ELR (cell line): ENCODE measurements around the gene LGALS9B.
A peak's percentile ranks its signal among the peaks of the same experiment; 100 is the strongest.
"Not testable (repeated sequence)": the region's sequence is repeated elsewhere in the genome, so short reads cannot be mapped to it uniquely, and the experiment has no call there.

Experiments
- DNase-seq: peaks from one replicate; pipeline ENCODE4 v3.0.0-alpha.2; 2015; ENCODE audit warnings: low read depth

Gene LGALS9B

DNA sequence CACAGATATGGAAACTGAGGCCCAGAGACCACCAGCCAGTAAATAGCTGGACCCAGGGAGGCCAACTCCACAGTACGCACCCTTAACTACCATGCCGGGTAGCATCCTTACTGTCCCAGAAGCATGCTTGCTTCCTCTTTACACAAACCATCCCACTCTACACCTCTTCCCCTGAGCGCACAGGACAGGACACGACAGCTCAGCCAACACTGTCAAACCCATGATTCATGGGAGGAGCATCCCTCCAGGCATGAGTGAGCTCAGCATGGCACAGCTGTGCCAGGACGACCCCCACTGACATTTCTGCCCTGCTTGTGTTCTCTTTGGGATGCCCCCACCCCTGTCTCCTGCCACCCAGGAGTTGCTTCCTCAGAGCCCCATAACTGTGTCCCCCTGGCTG lies 340 bp downstream of the LGALS9B start:
- DNase-seq, result peak; percentile 3

DNA sequence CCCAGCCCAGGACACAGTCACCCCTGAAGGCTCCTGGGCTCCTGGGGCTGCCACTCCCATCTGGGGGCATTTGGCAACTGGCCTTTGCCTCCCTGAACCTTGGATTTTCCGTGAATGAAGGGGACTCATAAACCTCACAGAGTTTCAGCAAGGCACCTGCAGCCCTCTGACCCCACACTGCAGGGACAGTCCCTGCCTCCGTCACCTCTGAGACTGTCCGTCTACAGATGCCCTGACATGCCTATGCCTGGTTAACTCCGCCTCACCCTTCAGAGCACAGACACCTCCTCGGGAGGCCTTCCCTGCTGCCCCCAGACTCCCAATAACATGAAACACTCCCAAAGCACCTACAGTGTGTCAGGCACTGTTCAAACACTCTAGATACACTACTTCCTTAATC lies 786 bp downstream of the LGALS9B start:
- not testable (repeated sequence) for DNase-seq

DNA sequence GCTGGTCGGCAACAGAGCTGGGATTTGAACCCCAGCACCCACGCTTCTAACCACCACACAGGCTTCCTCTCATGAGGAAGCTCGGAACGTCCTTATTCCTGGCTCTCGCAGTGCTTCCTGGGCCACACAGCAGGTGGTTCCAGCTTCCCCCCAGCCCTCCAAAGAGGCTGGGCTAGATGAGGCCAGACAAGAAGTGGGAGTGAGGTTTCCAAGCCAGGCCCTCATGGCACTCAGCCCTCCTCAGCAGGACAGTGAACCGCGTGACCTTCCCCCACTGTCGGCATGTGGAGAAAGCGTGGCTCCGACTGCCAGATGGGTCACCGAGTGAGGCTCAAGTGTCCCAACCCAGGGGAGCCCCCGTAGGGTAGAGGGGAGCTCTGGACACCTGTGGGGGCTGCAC lies 1.8 kb downstream of the LGALS9B start:
- DNase-seq, result not testable (repeated sequence)

DNA sequence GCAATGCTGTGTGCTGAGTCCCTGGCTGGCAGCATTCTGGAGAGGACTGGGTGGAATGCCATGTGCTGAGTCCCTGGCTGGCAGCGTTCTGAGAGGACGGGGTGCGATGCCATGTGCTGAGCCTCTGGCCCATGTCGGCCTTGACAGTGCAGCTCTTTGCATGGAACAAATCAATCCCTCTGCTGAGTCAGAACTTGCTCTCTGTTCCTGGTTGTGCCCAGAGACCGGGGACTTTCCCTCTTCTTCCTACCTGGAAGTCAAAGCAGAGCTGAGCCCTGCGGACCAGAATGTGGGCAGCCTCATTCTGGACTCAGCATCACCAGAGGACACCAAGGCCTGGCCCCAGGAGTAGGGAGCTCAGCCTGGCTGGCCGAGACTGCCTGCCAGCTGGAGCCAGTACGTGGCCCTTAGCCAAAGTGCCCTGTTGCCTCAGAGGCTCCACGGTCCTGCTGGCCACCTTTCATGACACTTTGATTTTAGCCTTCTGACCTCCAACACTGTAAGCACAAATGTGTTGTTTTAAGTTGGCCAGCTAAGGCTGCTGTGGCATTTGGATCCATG lies 2.4 kb downstream of the LGALS9B start:
- DNase-seq, result not testable (repeated sequence)

DNA sequence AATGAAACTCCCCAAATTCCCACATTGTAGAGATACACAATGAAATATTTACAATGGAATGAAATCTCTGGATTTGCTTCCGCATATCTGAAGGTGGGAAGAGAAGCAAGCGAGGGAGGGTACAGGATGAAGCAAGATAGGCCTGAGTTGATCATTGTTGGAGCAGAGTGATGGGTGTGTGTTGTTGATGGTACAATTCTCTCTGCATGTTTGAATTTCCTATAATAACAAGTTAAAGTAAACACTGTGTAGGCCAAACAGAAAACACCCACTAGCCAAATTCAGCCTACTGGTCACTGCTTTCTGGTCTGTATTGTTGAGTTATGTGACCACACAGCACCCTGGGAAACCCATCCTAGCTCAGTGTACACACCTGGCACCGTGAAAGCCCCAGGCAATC lies 5.2 kb downstream of the LGALS9B start:
- not testable (repeated sequence) for DNase-seq

DNA sequence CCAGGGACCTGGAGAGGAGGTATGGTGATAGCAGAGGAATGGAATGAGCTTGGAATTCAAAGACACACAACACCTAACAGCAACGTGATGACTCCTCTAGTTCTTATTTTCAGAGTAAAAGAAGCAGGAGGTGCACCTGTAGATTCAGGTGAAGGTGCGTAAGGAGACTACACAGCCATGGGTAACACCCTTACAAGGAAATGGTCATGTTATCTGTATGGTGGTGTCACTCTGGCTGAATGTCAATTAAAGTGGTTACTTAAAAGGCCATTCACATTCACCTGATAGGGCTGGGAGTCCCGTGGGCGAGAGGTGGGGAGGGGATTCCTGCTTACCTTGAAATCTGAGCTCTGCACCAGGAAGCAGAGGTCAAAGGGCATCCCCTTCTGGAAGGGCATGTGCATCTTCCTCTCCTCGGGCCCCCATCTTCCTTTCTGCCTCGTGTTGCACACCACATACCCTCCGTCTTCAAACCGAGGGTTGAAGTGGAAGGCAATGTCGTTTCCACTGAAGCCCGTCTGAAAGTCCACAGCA lies 9.4 kb downstream of the LGALS9B start:
- DNase-seq, result not testable (repeated sequence)

DNA sequence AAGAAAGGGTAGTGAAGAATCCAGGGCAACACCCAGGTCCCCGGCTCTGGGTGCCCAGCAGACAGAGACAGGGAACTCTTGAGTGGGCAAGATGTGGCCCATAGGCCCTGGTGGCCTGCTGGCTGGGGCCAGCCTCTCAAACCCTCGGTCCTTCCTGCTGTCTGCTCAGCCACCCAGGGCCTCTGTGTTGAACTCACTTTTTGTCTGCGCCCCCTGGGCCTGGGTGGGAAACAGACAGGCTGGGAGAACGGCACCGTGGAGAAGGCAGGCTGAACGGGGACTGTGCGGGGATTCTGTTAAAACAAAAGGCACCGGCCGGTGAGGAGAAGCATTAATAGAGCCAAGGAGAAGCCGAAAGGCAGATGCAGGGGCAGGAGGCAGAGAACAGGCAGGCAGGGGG lies 12.2 kb downstream of the LGALS9B start:
- DNase-seq, result not testable (repeated sequence)

DNA sequence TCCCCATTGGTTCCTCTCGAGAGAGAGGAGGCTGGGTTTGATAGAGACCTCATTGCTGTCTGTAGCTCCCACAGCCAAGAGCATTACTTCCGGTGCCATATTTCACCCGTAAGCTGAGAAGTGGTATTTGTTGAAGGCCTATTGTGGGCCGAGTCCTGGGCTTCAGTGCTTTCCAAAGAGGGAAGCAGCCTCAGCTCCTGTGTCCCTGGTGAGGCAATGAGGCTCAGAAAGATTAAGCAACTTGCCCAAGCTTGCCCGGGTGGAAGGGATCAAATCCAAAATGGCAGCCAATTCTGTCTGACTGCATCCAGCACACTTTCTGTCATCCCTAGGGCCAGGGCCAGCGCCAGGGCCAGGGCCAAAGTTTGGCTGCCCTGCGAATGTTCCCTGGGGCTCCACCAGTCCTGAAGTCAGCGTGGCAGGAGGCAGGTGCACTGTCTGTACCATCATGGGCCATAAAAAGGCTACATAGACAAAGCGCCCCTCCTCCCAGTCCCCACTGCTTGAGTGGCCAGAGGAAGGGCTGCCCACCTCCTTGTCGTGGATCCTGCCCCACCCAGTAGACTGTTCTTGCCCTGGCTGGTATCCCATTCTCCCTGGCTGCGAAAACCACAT lies 13.4 kb downstream of the LGALS9B start:
- not testable (repeated sequence) for DNase-seq

DNA sequence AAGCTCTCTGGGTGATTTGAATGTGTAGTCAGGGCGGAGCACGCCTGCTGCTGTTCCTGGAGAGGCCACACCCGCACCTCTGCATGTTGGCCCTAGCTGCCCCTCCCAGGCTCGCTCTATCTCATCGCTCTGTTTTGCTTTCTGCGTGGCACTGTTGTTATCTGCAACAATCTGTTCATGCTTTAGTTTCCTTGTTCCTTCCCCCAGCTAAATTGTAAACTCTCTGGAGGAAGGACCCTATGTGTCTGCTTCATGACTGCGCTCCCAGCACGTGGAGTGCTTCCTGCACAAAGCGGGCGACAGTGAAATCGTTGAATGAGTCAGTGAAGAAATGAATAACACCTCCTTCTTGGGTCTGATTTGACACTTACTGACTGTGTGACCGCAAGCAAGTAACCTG lies 16.5 kb downstream of the LGALS9B start:
- DNase-seq, result not testable (repeated sequence)

DNA sequence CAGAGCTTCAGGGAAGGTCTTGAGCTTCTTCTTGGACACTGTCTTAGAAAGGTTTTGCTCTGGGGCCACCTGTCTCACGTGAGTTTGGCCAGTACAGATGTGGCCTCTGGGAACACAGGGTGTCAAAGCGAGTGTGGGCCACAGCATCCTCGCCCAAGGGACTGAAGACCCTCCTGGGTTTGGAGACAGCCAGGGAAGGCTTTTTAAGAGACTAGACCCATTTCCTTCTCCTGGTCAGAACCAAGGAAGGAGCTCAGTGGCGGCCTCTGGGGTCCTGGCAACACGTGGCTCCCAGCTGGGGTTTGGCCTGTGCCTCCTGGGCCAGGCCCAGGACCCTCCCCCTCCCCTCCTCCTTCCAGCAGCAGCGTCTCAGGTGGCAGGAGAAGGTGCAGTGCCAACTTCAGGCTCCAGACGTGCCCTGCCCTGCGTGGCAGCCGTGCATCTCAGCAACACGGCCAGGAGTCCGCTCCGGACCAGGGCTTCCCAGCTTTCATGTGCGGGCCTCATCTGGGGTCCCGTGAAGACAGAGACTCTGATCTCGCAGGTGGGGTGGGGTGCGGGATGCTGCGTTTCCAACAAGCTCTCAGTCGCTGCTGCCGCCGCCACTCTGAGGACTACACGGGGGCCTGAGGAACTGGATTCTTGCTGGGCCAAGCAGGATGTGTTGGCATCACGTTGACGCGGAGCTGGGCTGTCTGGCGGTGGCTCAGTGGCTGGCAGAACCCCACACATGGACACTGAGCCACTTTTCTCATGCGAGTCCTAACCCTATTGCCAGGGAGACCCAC lies 19.6 kb downstream of the LGALS9B start:
- DNase-seq, result not testable (repeated sequence)

DNA sequence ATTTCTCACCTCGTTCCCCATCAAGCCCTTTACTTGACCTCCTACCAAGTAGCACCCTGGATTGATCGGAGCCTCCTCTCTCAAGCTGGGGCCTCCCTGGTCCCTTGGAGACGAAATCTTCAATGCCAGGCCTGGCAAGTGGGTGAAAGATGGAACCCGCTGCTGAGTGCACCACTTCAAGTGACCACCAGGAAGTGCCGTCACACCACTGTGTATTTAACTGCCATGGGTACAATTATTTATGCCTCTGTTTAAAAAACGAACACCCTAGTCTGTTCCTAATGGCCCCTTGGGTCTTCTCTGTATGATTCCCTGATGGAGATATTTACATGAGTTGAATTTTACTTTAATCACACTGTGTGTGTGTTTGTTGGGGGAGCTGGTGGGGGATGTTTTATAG lies 20.4 kb downstream of the LGALS9B start:
- not testable (repeated sequence) for DNase-seq

DNA sequence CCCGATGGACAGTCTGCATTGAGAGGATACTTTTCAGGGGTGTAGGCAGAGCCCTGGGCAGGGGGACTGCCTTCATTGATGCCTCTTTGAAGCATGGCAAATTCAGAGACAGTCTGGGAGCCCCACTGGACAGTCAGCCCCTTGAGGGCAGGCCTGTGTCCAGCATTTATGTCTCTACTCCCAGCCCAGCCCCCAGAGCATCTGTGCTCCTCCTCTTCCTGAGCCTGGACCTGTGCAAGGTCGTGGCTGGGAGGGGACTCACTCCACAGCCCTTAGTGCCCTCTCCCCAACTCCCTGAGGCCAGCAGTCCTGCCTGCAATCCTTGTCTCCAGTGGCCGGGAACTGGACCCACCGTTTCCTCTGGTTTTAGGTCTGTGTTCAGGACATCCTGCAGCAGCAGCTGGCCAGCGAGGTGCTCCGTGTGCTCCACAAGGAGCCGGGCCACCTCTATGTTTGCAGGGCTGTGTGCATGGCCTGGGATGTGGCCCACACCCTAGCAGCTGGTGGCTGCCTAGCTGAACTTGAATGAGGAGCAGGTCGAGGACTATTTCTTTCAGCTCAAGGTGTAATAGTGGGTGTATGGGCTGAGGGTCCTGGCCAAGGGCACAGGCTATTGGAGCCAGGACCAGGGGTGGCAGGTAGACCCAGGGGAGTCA lies 22.6 kb downstream of the LGALS9B start:
- DNase-seq, result not testable (repeated sequence)

DNA sequence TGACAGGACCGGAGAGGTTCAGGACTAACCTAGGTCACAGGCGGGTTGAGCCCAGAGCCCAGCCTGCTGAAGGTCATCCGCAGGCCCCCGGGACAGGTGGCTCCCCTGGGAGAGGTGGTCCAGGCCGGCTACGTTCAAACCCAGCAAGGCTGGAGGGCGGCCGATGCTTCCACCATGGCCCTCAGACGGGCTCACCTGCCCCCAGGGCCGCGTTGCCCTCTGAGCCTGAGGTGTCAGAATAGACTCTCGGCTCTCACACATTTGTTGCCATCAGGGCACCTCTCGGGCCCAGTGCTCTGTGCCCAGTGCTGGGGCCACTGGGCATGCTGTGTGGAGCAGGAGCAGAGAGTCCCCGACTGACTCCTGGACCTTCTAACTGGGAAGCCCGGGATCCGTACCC lies 23.2 kb downstream of the LGALS9B start:
- not testable (repeated sequence) for DNase-seq

DNA sequence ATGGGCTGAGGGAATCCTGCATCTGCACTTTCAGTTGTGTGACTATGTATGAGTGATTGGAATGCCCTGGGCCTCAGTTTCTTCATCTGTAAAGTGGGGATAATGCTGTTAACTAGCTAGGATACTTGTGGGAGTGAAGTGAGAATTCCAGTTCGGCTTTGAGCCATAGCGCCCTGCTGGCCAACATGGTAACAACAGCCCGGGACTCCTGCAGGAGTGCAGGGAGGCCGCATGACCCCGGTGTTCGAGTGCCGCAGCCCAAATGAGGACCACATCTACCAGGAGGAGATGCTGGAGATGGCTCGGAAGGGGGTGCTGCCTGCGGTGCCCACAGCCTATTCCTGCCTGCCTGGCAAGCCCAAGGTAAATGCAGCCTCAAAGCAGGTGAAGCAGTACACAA lies 23.7 kb downstream of the LGALS9B start:
- not testable (repeated sequence) for DNase-seq

DNA sequence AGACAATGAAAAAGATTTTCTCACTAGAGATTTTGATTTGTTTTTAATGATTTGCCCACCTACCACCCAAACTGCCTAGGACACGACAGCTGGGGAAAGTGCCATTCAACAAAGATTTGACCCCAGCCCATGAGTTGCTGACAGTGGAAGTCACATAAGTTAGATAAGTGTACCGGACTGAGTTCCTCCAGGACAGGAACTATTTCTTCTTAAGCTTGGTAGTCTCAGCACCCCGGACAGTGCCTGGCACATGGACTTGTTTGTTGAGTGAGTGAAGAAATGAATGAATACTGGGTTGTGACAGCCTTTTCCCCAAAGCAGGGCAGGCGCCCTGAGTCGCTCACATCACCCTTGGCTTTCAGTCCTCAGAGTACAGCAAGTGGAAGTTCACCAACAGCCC lies 26.7 kb downstream of the LGALS9B start:
- DNase-seq, result not testable (repeated sequence)

DNA sequence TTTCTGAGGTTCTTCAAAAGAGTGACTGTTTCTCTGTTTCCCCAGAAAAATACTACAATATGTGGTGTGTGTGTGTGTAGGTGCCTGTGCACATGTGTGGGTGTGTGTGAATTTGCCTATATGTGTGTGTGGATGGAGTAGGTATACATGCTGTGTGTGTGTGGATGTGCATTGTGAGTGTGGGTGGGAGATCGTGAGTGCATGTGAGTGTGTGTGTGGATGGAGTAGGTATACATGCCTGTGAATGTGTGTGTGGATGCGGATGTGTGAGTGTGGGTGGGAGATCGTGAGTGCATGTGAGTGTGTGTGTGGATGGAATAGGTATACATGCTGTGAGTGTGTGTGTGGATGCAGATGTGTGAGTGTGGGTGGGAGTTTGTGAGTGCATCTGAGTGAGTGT lies 32.2 kb downstream of the LGALS9B start:
- DNase-seq, result not testable (repeated sequence)

DNA sequence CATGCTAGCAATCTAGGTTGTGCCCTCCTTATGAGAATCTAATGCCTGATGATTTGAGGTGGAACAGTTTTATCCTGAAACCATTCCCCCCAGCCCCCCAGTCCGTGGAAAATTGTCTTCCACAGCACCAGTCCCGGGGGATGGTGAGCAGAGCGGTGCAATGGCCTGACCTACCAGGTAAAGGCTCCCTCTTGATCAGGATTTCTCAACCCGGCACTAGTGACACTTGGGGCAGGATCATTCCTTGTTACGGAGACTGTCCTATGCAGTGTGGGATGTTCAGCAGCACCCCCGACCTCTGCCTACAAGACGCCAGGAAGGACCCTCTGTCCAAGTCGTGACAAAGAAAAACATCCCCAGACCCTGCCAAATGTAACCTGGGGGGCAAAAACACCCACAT lies 34.0 kb downstream of the LGALS9B start:
- DNase-seq, result not testable (repeated sequence)

DNA sequence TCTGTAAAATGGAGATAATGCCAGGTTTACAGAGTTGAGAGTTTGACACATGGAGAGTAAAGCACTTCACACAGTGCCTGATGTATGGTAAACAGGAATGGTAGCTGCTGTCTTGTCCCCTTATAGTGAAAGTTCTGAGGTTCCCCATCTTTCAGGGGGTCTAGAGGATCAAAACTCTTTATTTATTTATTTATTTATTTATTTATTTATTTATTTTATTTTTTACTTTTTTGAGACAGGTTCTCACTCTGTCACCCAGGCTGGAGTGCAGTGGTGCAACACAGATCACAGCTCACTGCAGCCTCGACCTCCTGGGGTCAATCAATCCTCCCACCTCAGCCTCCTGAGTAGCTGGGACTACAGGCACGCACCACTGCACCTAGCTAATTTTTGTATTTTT lies 40.1 kb downstream of the LGALS9B start:
- not testable (repeated sequence) for DNase-seq

DNA sequence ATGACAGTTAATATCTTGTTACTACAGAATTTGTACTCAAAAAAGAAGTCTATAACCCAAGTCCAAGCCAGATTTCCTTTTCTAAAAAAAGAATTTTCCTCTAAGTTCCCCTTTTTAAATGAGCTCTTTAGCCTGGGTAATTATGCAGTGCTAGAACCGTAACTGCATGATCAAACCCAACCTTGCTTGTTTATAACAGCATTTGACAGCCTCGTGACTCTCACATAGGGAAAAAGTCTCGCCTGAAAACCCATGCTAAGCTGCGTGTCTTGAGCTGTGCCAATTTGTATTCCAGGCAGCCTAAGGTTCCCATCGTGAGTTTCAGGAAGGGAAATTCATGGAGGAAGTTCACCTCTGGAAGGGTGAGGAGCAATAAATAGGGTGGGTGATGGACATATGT lies 44.5 kb downstream of the LGALS9B start:
- not testable (repeated sequence) for DNase-seq

DNA sequence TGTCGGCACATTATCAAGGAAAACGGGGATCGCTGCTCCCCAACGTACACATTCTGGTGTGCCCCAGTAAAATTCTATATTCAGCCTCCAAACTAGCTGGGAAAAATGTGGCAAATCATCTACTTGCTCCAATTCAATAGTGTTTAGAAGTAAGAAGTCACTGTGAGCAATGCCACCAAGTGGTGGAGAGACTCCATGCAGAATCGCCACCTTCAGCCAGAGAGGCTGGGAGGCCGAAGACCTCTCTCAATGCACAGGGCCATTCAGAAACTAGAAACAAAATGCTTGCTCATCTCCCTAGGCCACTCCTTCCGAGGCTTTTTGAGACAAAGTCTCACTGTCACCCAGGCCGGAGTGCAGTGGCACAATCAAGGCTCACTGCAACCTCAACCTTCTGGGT lies 48.5 kb downstream of the LGALS9B start:
- not testable (repeated sequence) for DNase-seq

DNA sequence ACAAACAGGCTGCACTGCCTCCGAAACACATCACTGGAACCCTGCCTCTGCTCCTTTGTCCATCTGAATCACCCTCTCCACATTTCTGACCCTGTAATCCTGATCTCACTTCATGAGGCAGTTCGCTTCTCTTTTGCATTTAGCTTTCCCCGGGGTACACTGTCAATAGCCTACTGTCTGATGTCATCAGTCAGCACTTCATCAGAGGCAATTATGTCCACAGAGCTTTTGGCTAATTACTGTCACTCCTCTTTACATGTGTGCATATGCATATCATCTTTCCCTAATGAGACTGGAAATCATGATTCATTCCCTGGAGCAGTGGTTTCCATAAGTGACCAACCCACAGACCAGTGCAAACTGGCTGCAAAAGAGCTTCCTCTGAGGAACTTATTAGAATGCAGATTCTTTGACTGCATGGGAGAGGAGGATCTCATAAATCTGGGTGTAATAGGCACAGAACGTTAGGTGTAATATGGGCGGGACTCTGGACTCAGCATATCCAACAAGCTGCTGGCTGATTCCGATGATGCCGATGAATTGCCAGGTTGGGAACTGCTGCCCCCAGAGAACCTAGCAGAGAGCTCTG lies 49.8 kb downstream of the LGALS9B start:
- not testable (repeated sequence) for DNase-seq

DNA sequence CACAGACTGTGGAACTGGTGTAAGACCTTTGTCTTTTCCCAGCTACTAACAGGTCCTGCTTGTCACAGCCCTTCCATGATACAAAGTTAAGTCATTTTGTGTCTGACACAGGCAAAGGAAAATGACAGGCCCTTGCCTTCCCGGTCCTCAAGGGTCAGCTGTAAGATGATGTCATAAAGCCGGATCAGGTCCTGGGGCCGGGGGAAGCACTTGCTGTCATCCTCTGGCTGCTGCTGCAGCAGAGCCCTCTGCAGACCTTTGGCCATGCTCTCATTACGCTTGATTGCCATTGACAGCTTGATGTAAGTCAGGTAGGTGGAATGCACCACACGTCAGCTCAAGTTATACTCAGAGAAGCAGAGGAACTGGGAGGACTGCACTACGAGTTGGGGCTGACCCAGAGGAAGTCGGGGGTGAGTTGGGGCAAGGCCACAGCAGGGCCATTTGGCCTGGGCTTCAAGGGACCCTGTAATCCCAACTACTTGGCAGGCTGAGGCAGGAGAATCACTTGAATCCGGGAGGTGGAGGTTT lies 50.9 kb downstream of the LGALS9B start:
- DNase-seq, result not testable (repeated sequence)
